ENCODE data around the gene UBR4.
"Not testable (repeated sequence)": the region's sequence is repeated elsewhere in the genome, so short reads cannot be mapped to it uniquely, and the experiment has no call there.

The UBR4 gene

GRCh38 chr1:19209990-19210771 lies at the start of gene UBR4:
TSS of gene UBR4 (minus strand) at chr1:19210266. CDS start at chr1:19210248, 18 bp downstream.
- peak; percentile 97 for DNase-seq

- no peak for DNase-seq
These were observed 48.3 kb upstream of the UBR4 start for GRCh38 chr1:19258353-19258752.

GRCh38 chr1:19257178-19257914 lies 47.3 kb upstream of the UBR4 start:
- DNase-seq, result peak in 1 of 2 donors; percentile 34

- not testable (repeated sequence) for DNase-seq
These were observed 46.2 kb upstream of the UBR4 start for GRCh38 chr1:19256301-19256700.

- no peak for DNase-seq
These were observed 45.2 kb upstream of the UBR4 start for GRCh38 chr1:19255288-19255687.

GRCh38 chr1:19254416-19254815 lies 44.4 kb upstream of the UBR4 start:
- no peak for DNase-seq

GRCh38 chr1:19251305-19252196 lies 41.5 kb upstream of the UBR4 start, which contains the start of the genes EMC1 and MRTO4:
TSS of gene EMC1 (minus strand) at chr1:19251524. CDS start at chr1:19251509, 15 bp downstream.
TSS of gene MRTO4 (plus strand) at chr1:19251805. CDS start at chr1:19251836, 31 bp downstream.
- peak; percentile 92 for DNase-seq

GRCh38 chr1:19250629-19251304 lies 40.7 kb upstream of the UBR4 start:
- no peak for DNase-seq

GRCh38 chr1:19240673-19241538 lies 30.8 kb upstream of the UBR4 start:
- peak; percentile 72 to 73 for DNase-seq

- no peak for DNase-seq
These were observed 29.8 kb upstream of the UBR4 start for GRCh38 chr1:19239876-19240275.

- DNase-seq, result no peak
These were observed 24.2 kb upstream of the UBR4 start for GRCh38 chr1:19234224-19234623.

GRCh38 chr1:19232524-19232846 lies 22.4 kb upstream of the UBR4 start:
- no peak for DNase-seq

GRCh38 chr1:19231736-19232523 lies 21.9 kb upstream of the UBR4 start:
- not testable (repeated sequence) for DNase-seq

GRCh38 chr1:19229828-19230325 lies 19.8 kb upstream of the UBR4 start:
- no peak for DNase-seq

- DNase-seq, result no peak
These were observed 19.2 kb upstream of the UBR4 start for GRCh38 chr1:19229229-19229628.

- no peak for DNase-seq
These were observed 13.1 kb upstream of the UBR4 start for GRCh38 chr1:19222979-19223824.

- no peak for DNase-seq
These were observed 12.5 kb upstream of the UBR4 start for GRCh38 chr1:19222573-19222972.

- DNase-seq, result no peak
These were observed 10.9 kb upstream of the UBR4 start for GRCh38 chr1:19220991-19221390.

- no peak for DNase-seq
These were observed 10.2 kb upstream of the UBR4 start for GRCh38 chr1:19220080-19220846.
